Stimulated activated memory B cell treated with anti-CD40 and anti-IgM and Interleukin-4, amounts not matched to agents 10 μg/mL and 1 μg/mL and 100 μg/mL, for 72 hours (primary cell): ENCODE measurements around the gene ZNF341.

Source experiments
- ATAC-seq: fragments of 150-1000 bp; cut with Tn5 transposase; 2 replicates; pipeline ENCODE4 v1.10.0; 2021
- H3K27ac Mint-ChIP-seq: one replicate; pipeline ENCODE4 v1.8.0; 2022; ENCODE audit warnings: mild to moderate bottlenecking, mixed read lengths
- H3K27me3 Mint-ChIP-seq: one replicate; pipeline ENCODE4 v1.8.0; 2022; ENCODE audit warnings: mixed read lengths
- H3K36me3 Mint-ChIP-seq: one replicate; pipeline ENCODE4 v1.8.0; 2022; ENCODE audit warnings: mixed read lengths
- H3K4me1 Mint-ChIP-seq: one replicate; pipeline ENCODE4 v1.8.0; 2022; ENCODE audit warnings: mixed read lengths
- H3K4me3 Mint-ChIP-seq: one replicate; pipeline ENCODE4 v1.8.0; 2022; ENCODE audit warnings: mild to moderate bottlenecking, moderate library complexity, mixed read lengths
- H3K9me3 Mint-ChIP-seq: one replicate; pipeline ENCODE4 v1.8.0; 2022; ENCODE audit warnings: mixed read lengths

The ZNF341 gene

GRCh38 chr20:33731693-33732165, at the start of gene ZNF341:
TSS of gene ZNF341 (plus strand) at chr20:33731996. CDS start at chr20:33732022, 26 bp downstream.
- peak; percentile 91 for ATAC-seq
- Mint-ChIP-seq H3K4me1 (peaks cover 33% of the 10 kb centered on the region), H3K4me3 (peak within 1 kb of the TSS; percentile 87), H3K27me3 (no peaks in the 10 kb centered on the region), H3K9me3 (peaks cover 8% of the 10 kb centered on the region), H3K36me3 (peaks cover 12% of the 10 kb centered on the region), H3K27ac (peak within 1 kb of the TSS; percentile 87)

GRCh38 chr20:33684533-33685327, 47.1 kb upstream of the ZNF341 start:
- peak overlapping the region; percentile 86 for H3K4me3 Mint-ChIP-seq
- no peaks in the 10 kb centered on the region for H3K9me3 Mint-ChIP-seq
- H3K27ac Mint-ChIP-seq = peak overlapping the region; percentile 84
- H3K4me1 Mint-ChIP-seq = peaks cover 53% of the 10 kb centered on the region
- no peaks in the 10 kb centered on the region for H3K27me3 Mint-ChIP-seq
- H3K36me3 Mint-ChIP-seq = no peaks in the 10 kb centered on the region
- no peak for ATAC-seq

GRCh38 chr20:33685328-33686099, 46.3 kb upstream of the ZNF341 start:
- Mint-ChIP-seq H3K27ac (peak overlapping the region; percentile 84), H3K27me3 (no peaks in the 10 kb centered on the region), H3K9me3 (no peaks in the 10 kb centered on the region), H3K4me1 (peaks cover 45% of the 10 kb centered on the region), H3K4me3 (peak overlapping the region; percentile 86), H3K36me3 (no peaks in the 10 kb centered on the region)
- peak; percentile 55 for ATAC-seq

GRCh38 chr20:33686100-33686983, 45.5 kb upstream of the ZNF341 start, which contains the start of gene E2F1:
TSS of gene E2F1 (minus strand) at chr20:33686385. CDS start at chr20:33686264, 121 bp downstream.
- peaks cover 39% of the 10 kb centered on the region for H3K4me1 Mint-ChIP-seq
- H3K27ac Mint-ChIP-seq = peak within 1 kb of the TSS; percentile 84
- H3K36me3 Mint-ChIP-seq = no peaks in the 10 kb centered on the region
- H3K4me3 Mint-ChIP-seq = peak within 1 kb of the TSS; percentile 86
- H3K27me3 Mint-ChIP-seq = no peaks in the 10 kb centered on the region
- ATAC-seq = peak; percentile 97
- H3K9me3 Mint-ChIP-seq = no peaks in the 10 kb centered on the region

- Mint-ChIP-seq H3K9me3 (no peaks in the 10 kb centered on the region), H3K4me1 (peaks cover 36% of the 10 kb centered on the region)
Measured at GRCh38 chr20:33686984-33687366, 44.8 kb upstream of the ZNF341 start.

GRCh38 chr20:33687370-33687915, 44.4 kb upstream of the ZNF341 start:
- peak overlapping the region; percentile 86 for H3K4me3 Mint-ChIP-seq
- H3K27ac Mint-ChIP-seq = peak overlapping the region; percentile 67
- ATAC-seq = no peak
- no peaks in the 10 kb centered on the region for H3K27me3 Mint-ChIP-seq
- peaks cover 33% of the 10 kb centered on the region for H3K4me1 Mint-ChIP-seq
- no peaks in the 10 kb centered on the region for H3K36me3 Mint-ChIP-seq
- H3K9me3 Mint-ChIP-seq = no peaks in the 10 kb centered on the region

More at GRCh38 chr20:33686984-33687366, 44.8 kb upstream of the ZNF341 start:
- no peak for ATAC-seq
- H3K27ac Mint-ChIP-seq = peak overlapping the region; percentile 67
- H3K27me3 Mint-ChIP-seq = no peaks in the 10 kb centered on the region
- H3K36me3 Mint-ChIP-seq = no peaks in the 10 kb centered on the region
- H3K4me3 Mint-ChIP-seq = peak overlapping the region; percentile 86

- no peaks in the 10 kb centered on the region for H3K27me3 Mint-ChIP-seq
- H3K4me3 Mint-ChIP-seq = no peak overlapping the region
Measured at GRCh38 chr20:33687993-33688937, 43.5 kb upstream of the ZNF341 start.

GRCh38 chr20:33688938-33689424, 42.8 kb upstream of the ZNF341 start:
- peaks cover 33% of the 10 kb centered on the region for H3K4me1 Mint-ChIP-seq

More at GRCh38 chr20:33687993-33688937, 43.5 kb upstream of the ZNF341 start:
- ATAC-seq = no peak
- Mint-ChIP-seq H3K27ac (no peak overlapping the region), H3K4me1 (peaks cover 33% of the 10 kb centered on the region), H3K36me3 (no peaks in the 10 kb centered on the region), H3K9me3 (no peaks in the 10 kb centered on the region)

GRCh38 chr20:33689493-33689892, 42.3 kb upstream of the ZNF341 start:
- H3K9me3 Mint-ChIP-seq = no peaks in the 10 kb centered on the region
- peaks cover 32% of the 10 kb centered on the region for H3K4me1 Mint-ChIP-seq

More at GRCh38 chr20:33688938-33689424, 42.8 kb upstream of the ZNF341 start:
- H3K36me3 Mint-ChIP-seq = no peaks in the 10 kb centered on the region
- no peaks in the 10 kb centered on the region for H3K9me3 Mint-ChIP-seq
- no peak for ATAC-seq
- H3K27me3 Mint-ChIP-seq = no peaks in the 10 kb centered on the region
- H3K27ac Mint-ChIP-seq = no peak overlapping the region
- H3K4me3 Mint-ChIP-seq = no peak overlapping the region

GRCh38 chr20:33689973-33690372, 41.8 kb upstream of the ZNF341 start:
- no peak overlapping the region for H3K4me3 Mint-ChIP-seq
- no peaks in the 10 kb centered on the region for H3K36me3 Mint-ChIP-seq
- no peaks in the 10 kb centered on the region for H3K9me3 Mint-ChIP-seq
- no peak for ATAC-seq
- H3K4me1 Mint-ChIP-seq = peaks cover 27% of the 10 kb centered on the region
- no peaks in the 10 kb centered on the region for H3K27me3 Mint-ChIP-seq
- H3K27ac Mint-ChIP-seq = no peak overlapping the region

More at GRCh38 chr20:33689493-33689892, 42.3 kb upstream of the ZNF341 start:
- no peak overlapping the region for H3K27ac Mint-ChIP-seq
- H3K36me3 Mint-ChIP-seq = no peaks in the 10 kb centered on the region
- H3K27me3 Mint-ChIP-seq = no peaks in the 10 kb centered on the region
- H3K4me3 Mint-ChIP-seq = no peak overlapping the region
- ATAC-seq = no peak

GRCh38 chr20:33693289-33693688, 38.5 kb upstream of the ZNF341 start:
- Mint-ChIP-seq H3K4me3 (no peak overlapping the region), H3K9me3 (peaks cover under 1% of the 10 kb centered on the region), H3K36me3 (peaks cover 1% of the 10 kb centered on the region), H3K27me3 (no peaks in the 10 kb centered on the region), H3K27ac (no peak overlapping the region), H3K4me1 (peaks cover 7% of the 10 kb centered on the region)
- ATAC-seq = no peak

GRCh38 chr20:33693741-33694638, 37.8 kb upstream of the ZNF341 start:
- Mint-ChIP-seq H3K9me3 (peaks cover 2% of the 10 kb centered on the region), H3K4me1 (peaks cover under 1% of the 10 kb centered on the region), H3K27ac (no peak overlapping the region), H3K27me3 (no peaks in the 10 kb centered on the region), H3K4me3 (no peak overlapping the region), H3K36me3 (peaks cover 5% of the 10 kb centered on the region)
- ATAC-seq = no peak

- no peak for ATAC-seq
- H3K27me3 Mint-ChIP-seq = no peaks in the 10 kb centered on the region
- H3K4me3 Mint-ChIP-seq = no peak overlapping the region
- no peak overlapping the region for H3K27ac Mint-ChIP-seq
- H3K4me1 Mint-ChIP-seq = no peaks in the 10 kb centered on the region
- peaks cover 2% of the 10 kb centered on the region for H3K9me3 Mint-ChIP-seq
- H3K36me3 Mint-ChIP-seq = peaks cover 5% of the 10 kb centered on the region
Measured at GRCh38 chr20:33694639-33695012, 37.2 kb upstream of the ZNF341 start.
